ENCODE data around the gene MAGI1. TPM values are rescaled to one million over a fixed set of nuclear protein-coding genes. Genes with fewer than 3 reads are reported as not detected.

Gene MAGI1
- polyA plus RNA-seq, 3 donors, result not detected

GRCh38 chr3:65927576-65927975, 111.1 kb downstream of the MAGI1 start:
- Histone ChIP-seq H3K27ac (ENCODE audit: low read depth in 1 of 2, low read length in 2 of 2) (no peak overlapping the region), H3K36me3 (replicated peaks in 1 of 2; ENCODE audit: control insufficient read depth in 1 of 2, insufficient read depth in 2 of 2, low read length in 2 of 2) (no peaks in the 10 kb centered on the region), H4K20me1 (ENCODE audit: insufficient read depth, low read length) (no peaks in the 10 kb centered on the region), H3K27me3 (ENCODE audit: control insufficient read depth in 2 of 2, insufficient read depth in 2 of 2, low read length in 2 of 2) (no peaks in the 10 kb centered on the region), H3K9ac (ENCODE audit: insufficient read depth, low read length, poor library complexity, severe bottlenecking) (no peak overlapping the region), H3K79me2 (ENCODE audit: insufficient read depth, low read length) (no peaks in the 10 kb centered on the region), H3K4me3 (replicated peaks in 1 of 3; ENCODE audit: low read depth in 2 of 3, low read length in 3 of 3) (no peak overlapping the region), H3K9me3 (replicated peaks in 1 of 2; ENCODE audit: control insufficient read depth in 1 of 2, insufficient read depth in 1 of 2, low read length in 2 of 2) (peaks cover 0 to 6% of the 10 kb centered on the region in 2 donors), H3K4me1 (ENCODE audit: control insufficient read depth in 1 of 2, insufficient read depth in 2 of 2, low read length in 2 of 2) (no peaks in the 10 kb centered on the region), H3K4me2 (replicated peaks; ENCODE audit: extremely low read depth, low read length, poor library complexity, severe bottlenecking) (no peak overlapping the region), H2AFZ (ENCODE audit: insufficient read depth, low read depth, low read length, poor library complexity, severe bottlenecking) (no peak overlapping the region)
- no CpG with 5 or more reads among the region's 1 CpG for WGBS (ENCODE audit: insufficient coverage)
- no peak overlapping the region for H3K4me3 Mint-ChIP-seq
- no peaks in the 10 kb centered on the region for H3K36me3 Mint-ChIP-seq
- TF ChIP-seq CTCF (IDR thresholded peaks at IDR 0.05), result no peak
- intact Hi-C loops (cut with micrococcal nuclease), result no loop called here
- no peaks in the 10 kb centered on the region for H3K4me1 Mint-ChIP-seq
- no peak for DNase-seq
- H3K27me3 Mint-ChIP-seq (ENCODE audit: low read depth in 3 of 3), result no peaks in the 10 kb centered on the region
- no peak overlapping the region for H3K27ac Mint-ChIP-seq
- H3K9me3 Mint-ChIP-seq, result peaks cover 0 to 9% (median 3%) of the 10 kb centered on the region in 7 donors

- Mint-ChIP-seq H3K4me3 (no peak overlapping the region), H3K9me3 (peaks cover 0 to 8% (median 2%) of the 10 kb centered on the region in 7 donors), H3K27me3 (ENCODE audit: low read depth in 3 of 3) (peaks cover 0 to 3% (median 2%) of the 10 kb centered on the region in 3 donors), H3K36me3 (no peaks in the 10 kb centered on the region), H3K27ac (peak overlapping the region in 2 of 7 donors; percentile 5 to 19), H3K4me1 (no peaks in the 10 kb centered on the region)
- intact Hi-C loops (cut with micrococcal nuclease), result no loop called here
- TF ChIP-seq CTCF (IDR thresholded peaks at IDR 0.05), result no peak
- no peaks in the 10 kb centered on the region for H3K79me2 ChIP-seq (ENCODE audit: insufficient read depth, low read length)
- H3K4me3 ChIP-seq (replicated peaks in 1 of 3; ENCODE audit: low read depth in 2 of 3, low read length in 3 of 3), result no peak overlapping the region
- H3K9me3 ChIP-seq (replicated peaks in 1 of 2; ENCODE audit: control insufficient read depth in 1 of 2, insufficient read depth in 1 of 2, low read length in 2 of 2), result no peaks in the 10 kb centered on the region
- no CpG with 5 or more reads among the region's 3 CpGs for WGBS (ENCODE audit: insufficient coverage)
- H4K20me1 ChIP-seq (ENCODE audit: insufficient read depth, low read length), result no peaks in the 10 kb centered on the region
- no peaks in the 10 kb centered on the region for H3K36me3 ChIP-seq (replicated peaks in 1 of 2; ENCODE audit: control insufficient read depth in 1 of 2, insufficient read depth in 2 of 2, low read length in 2 of 2)
- no peaks in the 10 kb centered on the region for H3K4me1 ChIP-seq (ENCODE audit: control insufficient read depth in 1 of 2, insufficient read depth in 2 of 2, low read length in 2 of 2)
- DNase-seq, result no peak
- H2AFZ ChIP-seq (ENCODE audit: insufficient read depth, low read depth, low read length, poor library complexity, severe bottlenecking), result no peak overlapping the region
- H3K27me3 ChIP-seq (ENCODE audit: control insufficient read depth in 2 of 2, insufficient read depth in 2 of 2, low read length in 2 of 2), result no peaks in the 10 kb centered on the region
- H3K27ac ChIP-seq (ENCODE audit: low read depth in 1 of 2, low read length in 2 of 2), result no peak overlapping the region
- no peak overlapping the region for H3K4me2 ChIP-seq (replicated peaks; ENCODE audit: extremely low read depth, low read length, poor library complexity, severe bottlenecking)
- no peak overlapping the region for H3K9ac ChIP-seq (ENCODE audit: insufficient read depth, low read length, poor library complexity, severe bottlenecking)
These were observed 113.3 kb downstream of the MAGI1 start for GRCh38 chr3:65925254-65925954.

Measured in CD14-positive monocyte (primary cell).